ENCODE measurements around the gene TSFM. TPM values are rescaled to one million over a fixed set of nuclear protein-coding genes. Genes with fewer than 3 reads are reported as not detected.
A peak's percentile ranks its signal among the peaks of the same experiment; 100 is the strongest.

TSFM gene
- total and polyA plus RNA-seq, 2 of the 13 experiments (the other 11 are each of a cell fraction or from before 2014, with no cell fraction given) = 29.8 to 68.3 TPM

- TF ChIP-seq PAXIP1 (CRISPR knock-in tag; conservative IDR thresholded peaks at IDR 0.05) = peak; percentile 77; the same call in 1 of the 2 replicates
- TF ChIP-seq ZNF512B (CRISPR knock-in tag; IDR thresholded peaks at IDR 0.05; ENCODE audit: borderline replicate concordance) = no peak
- peak; percentile 55; the same call in 1 of the 2 replicates for TF ChIP-seq ZNF329 (CRISPR knock-in tag; IDR thresholded peaks at IDR 0.05; ENCODE audit: low read depth)
- TF ChIP-seq MLX (CRISPR knock-in tag; IDR thresholded peaks at IDR 0.05) = no peak; the same call in 1 of the 2 replicates
- no peak for TF ChIP-seq ARID2 (CRISPR knock-in tag; IDR thresholded peaks at IDR 0.05; ENCODE audit: borderline replicate concordance)
- TF ChIP-seq ZMAT3 (CRISPR knock-in tag; conservative IDR thresholded peaks at IDR 0.05) = no peak; the same call in 1 of the 2 replicates
- peak; percentile 85 for TF ChIP-seq ZNF275 (CRISPR knock-in tag; IDR thresholded peaks at IDR 0.05; ENCODE audit: borderline replicate concordance)
- TF ChIP-seq IRF1 (CRISPR knock-in tag; IDR thresholded peaks at IDR 0.05; ENCODE audit: low read depth) = no peak
- peak; percentile 44 for TF ChIP-seq DRAP1 (CRISPR knock-in tag; IDR thresholded peaks at IDR 0.05)
- TF ChIP-seq ZNF12 (CRISPR knock-in tag; IDR thresholded peaks at IDR 0.05) = peak; percentile 78; the same call in 1 of the 2 replicates
- TF ChIP-seq ZMYM4 (CRISPR knock-in tag; IDR thresholded peaks at IDR 0.05) = peak; percentile 71
- TF ChIP-seq ZNF24 (IDR thresholded peaks at IDR 0.05) = no peak
- no peak for TF ChIP-seq ZNF652 (CRISPR knock-in tag; IDR thresholded peaks at IDR 0.05; ENCODE audit: borderline replicate concordance, low read depth)
- TF ChIP-seq ZNF781 (CRISPR knock-in tag; IDR thresholded peaks at IDR 0.05; ENCODE audit: borderline replicate concordance, not compliant biosample characterization) = peak; percentile 39
- 0 out of 2 replicates have a peak, but pooled peaks have one; percentile 79 for TF ChIP-seq CSRNP2 (CRISPR knock-in tag; conservative IDR thresholded peaks at IDR 0.05; ENCODE audit: low read depth)
These were observed 63.1 kb downstream of the TSFM start (continued) for GRCh38 chr12:57845478-57846284.
